ENCODE data around the gene LAPTM5. TPM values are rescaled to one million over a fixed set of nuclear protein-coding genes. Genes with fewer than 3 reads are reported as not detected.

Gene LAPTM5
- polyA plus RNA-seq, 3 donors: 1,019 to 1,669 (median 1,153) TPM

DNA sequence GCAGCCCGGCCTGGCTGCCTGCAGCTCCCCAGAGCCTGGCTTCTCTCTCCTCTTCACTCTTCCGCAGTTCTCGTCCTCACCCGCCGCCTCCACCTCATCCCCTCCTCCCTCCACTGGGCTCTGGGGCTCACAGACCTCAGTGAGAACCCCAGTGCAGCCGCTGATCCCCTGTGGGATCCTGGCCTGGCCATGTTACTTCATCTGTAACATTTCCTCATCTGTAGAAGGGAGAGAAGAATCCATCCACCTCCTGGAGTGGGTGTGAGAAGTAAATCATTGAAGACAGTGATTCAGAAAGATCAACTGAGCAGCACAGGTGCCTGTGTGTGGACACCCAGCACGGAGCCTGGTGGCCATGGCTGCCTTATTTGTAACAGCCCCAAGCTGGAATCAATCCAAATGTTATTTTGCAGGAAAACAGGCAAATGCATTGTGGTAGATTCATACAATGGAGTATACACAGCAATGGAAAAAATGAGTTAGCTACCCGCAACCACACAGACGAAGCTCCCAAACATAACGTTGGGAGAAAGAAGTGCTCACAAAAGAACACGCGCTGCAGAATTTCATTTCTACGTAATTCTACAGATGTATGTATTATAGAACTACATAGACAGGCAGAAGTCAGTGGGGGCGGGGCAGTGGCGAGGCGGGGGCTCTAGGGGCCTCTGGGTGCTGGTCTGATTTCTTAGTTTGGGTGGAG lies 8.7 kb downstream of the LAPTM5 start:
- Histone ChIP-seq H3K36me3 (replicated peaks in 1 of 2; ENCODE audit: control insufficient read depth in 1 of 2, insufficient read depth in 2 of 2, low read length in 2 of 2) (peaks cover 58 to 88% of the 10 kb centered on the region in 2 donors), H3K9ac (ENCODE audit: insufficient read depth, low read length, poor library complexity, severe bottlenecking) (peak overlapping the region; percentile 31), H3K27ac (ENCODE audit: low read depth in 1 of 2, low read length in 2 of 2) (peak overlapping the region; percentile 72 to 79), H3K9me3 (replicated peaks in 1 of 2; ENCODE audit: control insufficient read depth in 1 of 2, insufficient read depth in 1 of 2, low read length in 2 of 2) (no peaks in the 10 kb centered on the region), H3K27me3 (ENCODE audit: control insufficient read depth in 2 of 2, insufficient read depth in 2 of 2, low read length in 2 of 2) (no peaks in the 10 kb centered on the region), H3K4me1 (ENCODE audit: control insufficient read depth in 1 of 2, insufficient read depth in 2 of 2, low read length in 2 of 2) (peaks cover 100% of the 10 kb centered on the region in 2 donors), H3K79me2 (ENCODE audit: insufficient read depth, low read length) (peaks cover 100% of the 10 kb centered on the region), H3K4me2 (replicated peaks; ENCODE audit: extremely low read depth, low read length, poor library complexity, severe bottlenecking) (peak overlapping the region; percentile 98), H4K20me1 (ENCODE audit: insufficient read depth, low read length) (peaks cover 100% of the 10 kb centered on the region), H3K4me3 (replicated peaks in 1 of 3; ENCODE audit: low read depth in 2 of 3, low read length in 3 of 3) (peak overlapping the region in 1 of 3 experiments; percentile 96), H2AFZ (ENCODE audit: insufficient read depth, low read depth, low read length, poor library complexity, severe bottlenecking) (no peak overlapping the region)
- TF ChIP-seq, protein P1, sequence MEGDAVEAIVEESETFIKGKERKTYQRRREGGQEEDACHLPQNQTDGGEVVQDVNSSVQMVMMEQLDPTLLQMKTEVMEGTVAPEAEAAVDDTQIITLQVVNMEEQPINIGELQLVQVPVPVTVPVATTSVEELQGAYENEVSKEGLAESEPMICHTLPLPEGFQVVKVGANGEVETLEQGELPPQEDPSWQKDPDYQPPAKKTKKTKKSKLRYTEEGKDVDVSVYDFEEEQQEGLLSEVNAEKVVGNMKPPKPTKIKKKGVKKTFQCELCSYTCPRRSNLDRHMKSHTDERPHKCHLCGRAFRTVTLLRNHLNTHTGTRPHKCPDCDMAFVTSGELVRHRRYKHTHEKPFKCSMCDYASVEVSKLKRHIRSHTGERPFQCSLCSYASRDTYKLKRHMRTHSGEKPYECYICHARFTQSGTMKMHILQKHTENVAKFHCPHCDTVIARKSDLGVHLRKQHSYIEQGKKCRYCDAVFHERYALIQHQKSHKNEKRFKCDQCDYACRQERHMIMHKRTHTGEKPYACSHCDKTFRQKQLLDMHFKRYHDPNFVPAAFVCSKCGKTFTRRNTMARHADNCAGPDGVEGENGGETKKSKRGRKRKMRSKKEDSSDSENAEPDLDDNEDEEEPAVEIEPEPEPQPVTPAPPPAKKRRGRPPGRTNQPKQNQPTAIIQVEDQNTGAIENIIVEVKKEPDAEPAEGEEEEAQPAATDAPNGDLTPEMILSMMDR (IDR thresholded peaks at IDR 0.05): no peak
- DNase-seq: no peak
- Mint-ChIP-seq H3K36me3 (peaks cover 89 to 100% of the 10 kb centered on the region in 2 donors), H3K9me3 (no peaks in the 10 kb centered on the region), H3K27ac (peak overlapping the region; percentile 88 to 100 (median 93)), H3K4me3 (peak overlapping the region; percentile 77 to 92), H3K4me1 (peaks cover 98% of the 10 kb centered on the region), H3K27me3 (ENCODE audit: low read depth in 3 of 3) (peaks cover 0 to 5% (median 1%) of the 10 kb centered on the region in 3 donors)
- intact Hi-C loops (cut with micrococcal nuclease): loop anchor here in 1 of 2 donors (5.0 kb wide), 1 partner anchor 33 kb away; no protein-coding TSS in a partner anchor
- 21% methylated on average over 6 of the region's 16 CpGs for WGBS (ENCODE audit: insufficient coverage)

DNA sequence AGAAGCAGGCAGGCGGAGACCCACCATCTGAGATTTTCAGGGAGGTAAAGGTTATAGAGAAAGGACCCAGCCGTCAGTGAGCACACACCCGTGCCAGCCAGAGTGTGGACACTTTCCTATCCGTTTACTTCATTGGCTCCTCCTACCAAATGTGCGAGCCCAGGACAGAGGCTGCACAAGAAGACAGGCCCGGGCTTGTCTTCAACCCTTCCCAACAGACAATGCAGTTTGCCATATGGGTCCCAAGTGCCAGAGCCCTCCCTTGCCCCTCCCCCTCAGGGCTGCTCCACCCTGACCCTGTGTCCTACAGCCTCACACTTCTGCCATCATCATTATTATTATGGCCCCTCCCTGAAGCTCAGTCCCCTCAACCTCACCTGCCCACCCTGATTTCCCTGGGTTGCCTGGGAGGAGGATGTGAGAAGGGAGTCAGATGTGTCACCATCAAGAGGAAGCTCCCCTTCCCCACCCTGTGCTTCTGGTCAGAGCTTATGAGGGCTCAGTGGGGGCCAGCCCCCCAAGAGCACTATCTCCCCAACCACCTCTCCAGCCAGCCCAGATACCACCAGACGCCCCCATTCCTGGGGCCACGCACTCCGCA lies 9.4 kb downstream of the LAPTM5 start:
- Mint-ChIP-seq H3K27ac (peak overlapping the region; percentile 88 to 100 (median 93)), H3K36me3 (peaks cover 89 to 100% of the 10 kb centered on the region in 2 donors), H3K4me1 (peaks cover 98% of the 10 kb centered on the region), H3K9me3 (no peaks in the 10 kb centered on the region), H3K4me3 (peak overlapping the region; percentile 77 to 92), H3K27me3 (ENCODE audit: low read depth in 3 of 3) (peaks cover 0 to 5% (median 1%) of the 10 kb centered on the region in 3 donors)
- Histone ChIP-seq H3K27me3 (ENCODE audit: control insufficient read depth in 2 of 2, insufficient read depth in 2 of 2, low read length in 2 of 2) (no peaks in the 10 kb centered on the region), H4K20me1 (ENCODE audit: insufficient read depth, low read length) (peaks cover 100% of the 10 kb centered on the region), H2AFZ (ENCODE audit: insufficient read depth, low read depth, low read length, poor library complexity, severe bottlenecking) (no peak overlapping the region), H3K9me3 (replicated peaks in 1 of 2; ENCODE audit: control insufficient read depth in 1 of 2, insufficient read depth in 1 of 2, low read length in 2 of 2) (no peaks in the 10 kb centered on the region), H3K9ac (ENCODE audit: insufficient read depth, low read length, poor library complexity, severe bottlenecking) (peak overlapping the region; percentile 31), H3K79me2 (ENCODE audit: insufficient read depth, low read length) (peaks cover 100% of the 10 kb centered on the region), H3K4me2 (replicated peaks; ENCODE audit: extremely low read depth, low read length, poor library complexity, severe bottlenecking) (peak overlapping the region; percentile 98), H3K27ac (ENCODE audit: low read depth in 1 of 2, low read length in 2 of 2) (peak overlapping the region; percentile 72 to 79), H3K4me1 (ENCODE audit: control insufficient read depth in 1 of 2, insufficient read depth in 2 of 2, low read length in 2 of 2) (peaks cover 100% of the 10 kb centered on the region in 2 donors), H3K36me3 (replicated peaks in 1 of 2; ENCODE audit: control insufficient read depth in 1 of 2, insufficient read depth in 2 of 2, low read length in 2 of 2) (peaks cover 58 to 93% of the 10 kb centered on the region in 2 donors), H3K4me3 (replicated peaks in 1 of 3; ENCODE audit: low read depth in 2 of 3, low read length in 3 of 3) (peak overlapping the region in 1 of 3 experiments; percentile 96)
- DNase-seq: peak in 2 of 3 donors; percentile 39 to 43
- TF ChIP-seq, protein P1 (IDR thresholded peaks at IDR 0.05): no peak
- 47% methylated on average over 6 of the region's 9 CpGs for WGBS (ENCODE audit: insufficient coverage)
- intact Hi-C loops (cut with micrococcal nuclease): loop anchor here in 1 of 2 donors (5.0 kb wide), 1 partner anchor 34 kb away; no protein-coding TSS in a partner anchor
